ENCODE measurements around the gene MRPL39. TPM values are rescaled to one million over a fixed set of nuclear protein-coding genes. Genes with fewer than 3 reads are reported as not detected.

The MRPL39 gene
- total and polyA plus RNA-seq, 2 experiments from 2014 or later, result 50.5 to 132 TPM

DNA sequence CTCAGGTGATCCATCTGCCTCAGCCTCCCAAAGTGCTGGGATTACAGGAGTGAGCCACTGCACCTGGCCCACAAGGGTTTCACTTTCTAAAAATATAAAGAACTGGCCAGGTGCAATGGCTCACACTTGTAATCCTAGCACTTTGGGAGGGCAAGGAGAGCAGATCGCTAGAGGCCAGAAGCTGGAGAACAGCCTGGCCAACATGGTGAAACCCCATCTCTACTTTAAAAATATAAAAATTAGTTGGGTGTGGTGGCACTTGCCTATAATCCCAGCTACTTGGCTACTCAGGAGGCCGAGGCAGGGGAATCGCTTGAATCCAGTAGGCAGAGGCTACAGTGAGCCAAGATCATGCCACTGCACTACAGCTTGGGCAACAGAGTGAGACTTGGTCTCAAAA is 25.7 kb downstream of the MRPL39 start (continued):
- TF ChIP-seq, protein P1, sequence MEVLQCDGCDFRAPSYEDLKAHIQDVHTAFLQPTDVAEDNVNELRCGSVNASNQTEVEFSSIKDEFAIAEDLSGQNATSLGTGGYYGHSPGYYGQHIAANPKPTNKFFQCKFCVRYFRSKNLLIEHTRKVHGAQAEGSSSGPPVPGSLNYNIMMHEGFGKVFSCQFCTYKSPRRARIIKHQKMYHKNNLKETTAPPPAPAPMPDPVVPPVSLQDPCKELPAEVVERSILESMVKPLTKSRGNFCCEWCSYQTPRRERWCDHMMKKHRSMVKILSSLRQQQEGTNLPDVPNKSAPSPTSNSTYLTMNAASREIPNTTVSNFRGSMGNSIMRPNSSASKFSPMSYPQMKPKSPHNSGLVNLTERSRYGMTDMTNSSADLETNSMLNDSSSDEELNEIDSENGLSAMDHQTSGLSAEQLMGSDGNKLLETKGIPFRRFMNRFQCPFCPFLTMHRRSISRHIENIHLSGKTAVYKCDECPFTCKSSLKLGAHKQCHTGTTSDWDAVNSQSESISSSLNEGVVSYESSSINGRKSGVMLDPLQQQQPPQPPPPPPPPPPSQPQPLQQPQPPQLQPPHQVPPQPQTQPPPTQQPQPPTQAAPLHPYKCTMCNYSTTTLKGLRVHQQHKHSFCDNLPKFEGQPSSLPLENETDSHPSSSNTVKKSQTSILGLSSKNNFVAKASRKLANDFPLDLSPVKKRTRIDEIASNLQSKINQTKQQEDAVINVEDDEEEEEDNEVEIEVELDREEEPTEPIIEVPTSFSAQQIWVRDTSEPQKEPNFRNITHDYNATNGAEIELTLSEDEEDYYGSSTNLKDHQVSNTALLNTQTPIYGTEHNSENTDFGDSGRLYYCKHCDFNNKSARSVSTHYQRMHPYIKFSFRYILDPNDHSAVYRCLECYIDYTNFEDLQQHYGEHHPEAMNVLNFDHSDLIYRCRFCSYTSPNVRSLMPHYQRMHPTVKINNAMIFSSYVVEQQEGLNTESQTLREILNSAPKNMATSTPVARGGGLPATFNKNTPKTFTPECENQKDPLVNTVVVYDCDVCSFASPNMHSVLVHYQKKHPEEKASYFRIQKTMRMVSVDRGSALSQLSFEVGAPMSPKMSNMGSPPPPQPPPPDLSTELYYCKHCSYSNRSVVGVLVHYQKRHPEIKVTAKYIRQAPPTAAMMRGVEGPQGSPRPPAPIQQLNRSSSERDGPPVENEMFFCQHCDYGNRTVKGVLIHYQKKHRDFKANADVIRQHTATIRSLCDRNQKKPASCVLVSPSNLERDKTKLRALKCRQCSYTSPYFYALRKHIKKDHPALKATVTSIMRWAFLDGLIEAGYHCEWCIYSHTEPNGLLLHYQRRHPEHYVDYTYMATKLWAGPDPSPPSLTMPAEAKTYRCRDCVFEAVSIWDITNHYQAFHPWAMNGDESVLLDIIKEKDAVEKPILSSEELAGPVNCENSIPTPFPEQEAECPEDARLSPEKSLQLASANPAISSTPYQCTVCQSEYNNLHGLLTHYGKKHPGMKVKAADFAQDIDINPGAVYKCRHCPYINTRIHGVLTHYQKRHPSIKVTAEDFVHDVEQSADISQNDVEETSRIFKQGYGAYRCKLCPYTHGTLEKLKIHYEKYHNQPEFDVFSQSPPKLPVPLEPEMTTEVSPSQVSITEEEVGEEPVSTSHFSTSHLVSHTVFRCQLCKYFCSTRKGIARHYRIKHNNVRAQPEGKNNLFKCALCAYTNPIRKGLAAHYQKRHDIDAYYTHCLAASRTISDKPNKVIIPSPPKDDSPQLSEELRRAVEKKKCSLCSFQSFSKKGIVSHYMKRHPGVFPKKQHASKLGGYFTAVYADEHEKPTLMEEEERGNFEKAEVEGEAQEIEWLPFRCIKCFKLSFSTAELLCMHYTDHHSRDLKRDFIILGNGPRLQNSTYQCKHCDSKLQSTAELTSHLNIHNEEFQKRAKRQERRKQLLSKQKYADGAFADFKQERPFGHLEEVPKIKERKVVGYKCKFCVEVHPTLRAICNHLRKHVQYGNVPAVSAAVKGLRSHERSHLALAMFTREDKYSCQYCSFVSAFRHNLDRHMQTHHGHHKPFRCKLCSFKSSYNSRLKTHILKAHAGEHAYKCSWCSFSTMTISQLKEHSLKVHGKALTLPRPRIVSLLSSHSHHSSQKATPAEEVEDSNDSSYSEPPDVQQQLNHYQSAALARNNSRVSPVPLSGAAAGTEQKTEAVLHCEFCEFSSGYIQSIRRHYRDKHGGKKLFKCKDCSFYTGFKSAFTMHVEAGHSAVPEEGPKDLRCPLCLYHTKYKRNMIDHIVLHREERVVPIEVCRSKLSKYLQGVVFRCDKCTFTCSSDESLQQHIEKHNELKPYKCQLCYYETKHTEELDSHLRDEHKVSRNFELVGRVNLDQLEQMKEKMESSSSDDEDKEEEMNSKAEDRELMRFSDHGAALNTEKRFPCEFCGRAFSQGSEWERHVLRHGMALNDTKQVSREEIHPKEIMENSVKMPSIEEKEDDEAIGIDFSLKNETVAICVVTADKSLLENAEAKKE (CRISPR knock-in tag; IDR thresholded peaks at IDR 0.05), result no peak
- no peak for TF ChIP-seq EZH2 (IDR thresholded peaks at IDR 0.05; ENCODE audit: low read depth, unreplicated experiment)
- TF ChIP-seq, protein P2, sequence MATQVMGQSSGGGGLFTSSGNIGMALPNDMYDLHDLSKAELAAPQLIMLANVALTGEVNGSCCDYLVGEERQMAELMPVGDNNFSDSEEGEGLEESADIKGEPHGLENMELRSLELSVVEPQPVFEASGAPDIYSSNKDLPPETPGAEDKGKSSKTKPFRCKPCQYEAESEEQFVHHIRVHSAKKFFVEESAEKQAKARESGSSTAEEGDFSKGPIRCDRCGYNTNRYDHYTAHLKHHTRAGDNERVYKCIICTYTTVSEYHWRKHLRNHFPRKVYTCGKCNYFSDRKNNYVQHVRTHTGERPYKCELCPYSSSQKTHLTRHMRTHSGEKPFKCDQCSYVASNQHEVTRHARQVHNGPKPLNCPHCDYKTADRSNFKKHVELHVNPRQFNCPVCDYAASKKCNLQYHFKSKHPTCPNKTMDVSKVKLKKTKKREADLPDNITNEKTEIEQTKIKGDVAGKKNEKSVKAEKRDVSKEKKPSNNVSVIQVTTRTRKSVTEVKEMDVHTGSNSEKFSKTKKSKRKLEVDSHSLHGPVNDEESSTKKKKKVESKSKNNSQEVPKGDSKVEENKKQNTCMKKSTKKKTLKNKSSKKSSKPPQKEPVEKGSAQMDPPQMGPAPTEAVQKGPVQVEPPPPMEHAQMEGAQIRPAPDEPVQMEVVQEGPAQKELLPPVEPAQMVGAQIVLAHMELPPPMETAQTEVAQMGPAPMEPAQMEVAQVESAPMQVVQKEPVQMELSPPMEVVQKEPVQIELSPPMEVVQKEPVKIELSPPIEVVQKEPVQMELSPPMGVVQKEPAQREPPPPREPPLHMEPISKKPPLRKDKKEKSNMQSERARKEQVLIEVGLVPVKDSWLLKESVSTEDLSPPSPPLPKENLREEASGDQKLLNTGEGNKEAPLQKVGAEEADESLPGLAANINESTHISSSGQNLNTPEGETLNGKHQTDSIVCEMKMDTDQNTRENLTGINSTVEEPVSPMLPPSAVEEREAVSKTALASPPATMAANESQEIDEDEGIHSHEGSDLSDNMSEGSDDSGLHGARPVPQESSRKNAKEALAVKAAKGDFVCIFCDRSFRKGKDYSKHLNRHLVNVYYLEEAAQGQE (IDR thresholded peaks at IDR 0.05; ENCODE audit: unreplicated experiment), result no peak
- TF ChIP-seq, protein P3, sequence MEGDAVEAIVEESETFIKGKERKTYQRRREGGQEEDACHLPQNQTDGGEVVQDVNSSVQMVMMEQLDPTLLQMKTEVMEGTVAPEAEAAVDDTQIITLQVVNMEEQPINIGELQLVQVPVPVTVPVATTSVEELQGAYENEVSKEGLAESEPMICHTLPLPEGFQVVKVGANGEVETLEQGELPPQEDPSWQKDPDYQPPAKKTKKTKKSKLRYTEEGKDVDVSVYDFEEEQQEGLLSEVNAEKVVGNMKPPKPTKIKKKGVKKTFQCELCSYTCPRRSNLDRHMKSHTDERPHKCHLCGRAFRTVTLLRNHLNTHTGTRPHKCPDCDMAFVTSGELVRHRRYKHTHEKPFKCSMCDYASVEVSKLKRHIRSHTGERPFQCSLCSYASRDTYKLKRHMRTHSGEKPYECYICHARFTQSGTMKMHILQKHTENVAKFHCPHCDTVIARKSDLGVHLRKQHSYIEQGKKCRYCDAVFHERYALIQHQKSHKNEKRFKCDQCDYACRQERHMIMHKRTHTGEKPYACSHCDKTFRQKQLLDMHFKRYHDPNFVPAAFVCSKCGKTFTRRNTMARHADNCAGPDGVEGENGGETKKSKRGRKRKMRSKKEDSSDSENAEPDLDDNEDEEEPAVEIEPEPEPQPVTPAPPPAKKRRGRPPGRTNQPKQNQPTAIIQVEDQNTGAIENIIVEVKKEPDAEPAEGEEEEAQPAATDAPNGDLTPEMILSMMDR (conservative IDR thresholded peaks at IDR 0.05; ENCODE audit: low read depth in 2 of 2), result no peak
- no peak for TF ChIP-seq STAT1 (IDR thresholded peaks at IDR 0.05; ENCODE audit: unreplicated experiment)
- TF ChIP-seq POLR2AphosphoS5 (IDR thresholded peaks at IDR 0.05; ENCODE audit: low read depth), result no peak
- no peak for TF ChIP-seq ZNF331 (CRISPR knock-in tag; IDR thresholded peaks at IDR 0.05; ENCODE audit: low read depth)
- no peak for TF ChIP-seq NANOG (IDR thresholded peaks at IDR 0.05; ENCODE audit: borderline replicate concordance)
- TF ChIP-seq EZH2phosphoT487 (IDR thresholded peaks at IDR 0.05; ENCODE audit: unreplicated experiment), result no peak

Data from GM23338 (cell line).